ENCODE data around the gene RNF111. TPM values are rescaled to one million over a fixed set of nuclear protein-coding genes. Genes with fewer than 3 reads are reported as not detected.

RNF111 gene
- total and polyA plus RNA-seq, 9 of the 15 experiments (the other 6 are each of a cell fraction or from before 2014, with no cell fraction given): 7.9 to 26.0 (median 14.4) TPM

- TF ChIP-seq ZBTB40 (IDR thresholded peaks at IDR 0.05) (no peak), ZBTB40 (CRISPR knock-in tag; IDR thresholded peaks at IDR 0.05) (no peak)
Measured at GRCh38 chr15:59017449-59017848, 30.0 kb downstream of the RNF111 start (continued).

All from K562 (cell line).